HG02759 (cell line): ENCODE results near the gene NRARP.

Experiments
- ATAC-seq: cut with Tn5 transposase; IDR thresholded peaks from one replicate; pipeline ENCODE4 v1.9.1; 2021; ENCODE audit warnings: mild to moderate bottlenecking, moderate library complexity; ENCODE audit not compliant: unreplicated experiment

Gene NRARP

GRCh38 chr9:137278721-137279711 is 23.1 kb downstream of the NRARP start:
- ATAC-seq, result no peak

- no peak for ATAC-seq
These were observed 23.9 kb downstream of the NRARP start for GRCh38 chr9:137278061-137278701.

GRCh38 chr9:137277329-137278041 is 24.6 kb downstream of the NRARP start, which contains the start of gene TOR4A:
Gene TOR4A, plus strand, starts transcription at chr9:137277726. Its CDS starts 964 bp downstream, at chr9:137278690.
- peak; percentile 76 for ATAC-seq

GRCh38 chr9:137276473-137277328 is 25.4 kb downstream of the NRARP start:
- ATAC-seq, result no peak

- no peak for ATAC-seq
These were observed 26.2 kb downstream of the NRARP start for GRCh38 chr9:137275588-137276472.

GRCh38 chr9:137275203-137275587 is 26.9 kb downstream of the NRARP start:
- no peak for ATAC-seq

- ATAC-seq, result no peak
These were observed 28.3 kb downstream of the NRARP start for GRCh38 chr9:137273611-137274320.

GRCh38 chr9:137273095-137273490 is 29.0 kb downstream of the NRARP start:
- no peak for ATAC-seq

- ATAC-seq, result no peak
These were observed 29.6 kb downstream of the NRARP start for GRCh38 chr9:137272241-137273094.

- ATAC-seq, result no peak
These were observed 30.4 kb downstream of the NRARP start for GRCh38 chr9:137271696-137272076.

GRCh38 chr9:137270929-137271695 is 31.0 kb downstream of the NRARP start:
- no peak for ATAC-seq

- no peak for ATAC-seq
These were observed 32.8 kb downstream of the NRARP start for GRCh38 chr9:137269231-137269772.

GRCh38 chr9:137268538-137269201 is 33.4 kb downstream of the NRARP start:
- ATAC-seq, result no peak

- no peak for ATAC-seq
These were observed 34.1 kb downstream of the NRARP start for GRCh38 chr9:137267933-137268355.

- ATAC-seq, result no peak
These were observed 35.3 kb downstream of the NRARP start for GRCh38 chr9:137266585-137267453.
